Vagina (tissue), 2 donors: ENCODE results near the gene TSNAXIP1.

Experiments
- CTCF ChIP-seq, 3 experiments: fragments of 450-650 bp in 2 of 3; fragments of 200-600 bp in 1 of 3; sonication (generic) in 1 of 3; IDR thresholded peaks; one replicate each; pipeline ENCODE4 v1.5.1; 2017 to 2019; ENCODE audit warnings: antibody characterized with exemption in 3 of 3, mild to moderate bottlenecking in 2 of 3, moderate library complexity in 2 of 3
- POLR2A ChIP-seq, 2 donors: fragments of 450-650 bp; IDR thresholded peaks; one replicate each; pipeline ENCODE4 v1.6.1; 2017; ENCODE audit warnings: antibody characterized with exemption in 2 of 2, mild to moderate bottlenecking in 2 of 2, moderate library complexity in 2 of 2
- POLR2AphosphoS5 ChIP-seq, 2 donors: sonication (generic); formaldehyde crosslinking; IDR thresholded peaks; one replicate each; pipeline ENCODE4 v1.9.0; 2017; ENCODE audit warnings: antibody characterized with exemption in 2 of 2, mild to moderate bottlenecking in 2 of 2, low read depth in 1 of 2; ENCODE audit not compliant: insufficient read depth in 1 of 2

- TF ChIP-seq POLR2A (IDR thresholded peaks at IDR 0.05) (no peak), POLR2AphosphoS5 (IDR thresholded peaks at IDR 0.05; ENCODE audit: insufficient read depth in 1 of 2, low read depth in 1 of 2) (no peak), CTCF (IDR thresholded peaks at IDR 0.05) (no peak)
These were observed 1.7 kb upstream of the TSNAXIP1 start for GRCh38 chr16:67804853-67805542.
